GM12872 (cell line): ENCODE data around the gene EFCAB6.

Experiments
- CTCF ChIP-seq: IDR thresholded peaks from 3 replicates; pipeline ENCODE4 v1.5.1; 2011; ENCODE audit warnings: low read depth, mild to moderate bottlenecking, low read length, moderate library complexity; ENCODE audit not compliant: insufficient read depth

EFCAB6 gene

GRCh38 chr22:43844560-43845545, 32.7 kb upstream of the EFCAB6 start:
- TF ChIP-seq CTCF = no peak

GRCh38 chr22:43843783-43844530, 31.9 kb upstream of the EFCAB6 start:
- no peak for TF ChIP-seq CTCF

GRCh38 chr22:43841742-43842141, 29.6 kb upstream of the EFCAB6 start:
- TF ChIP-seq CTCF = no peak

- no peak for TF ChIP-seq CTCF
Measured at GRCh38 chr22:43840851-43841250, 28.7 kb upstream of the EFCAB6 start.

- TF ChIP-seq CTCF = no peak
Measured at GRCh38 chr22:43840431-43840830, 28.3 kb upstream of the EFCAB6 start.

- no peak for TF ChIP-seq CTCF
Measured at GRCh38 chr22:43839781-43840180, 27.7 kb upstream of the EFCAB6 start.

GRCh38 chr22:43838571-43839307, 26.6 kb upstream of the EFCAB6 start:
- no peak for TF ChIP-seq CTCF
